GM18519 (cell line): Measurements from ENCODE around the gene SPDYE17.
"Not testable (repeated sequence)": the region's sequence is repeated elsewhere in the genome, so short reads cannot be mapped to it uniquely, and the experiment has no call there.

Experiments used
- ATAC-seq: cut with Tn5 transposase; IDR thresholded peaks from one replicate; pipeline ENCODE4 v1.9.1; 2021; ENCODE audit warnings: mild to moderate bottlenecking, moderate library complexity; ENCODE audit not compliant: unreplicated experiment, low FRiP score

SPDYE17 gene

GRCh38 chr7:76999474-77000107, 32.6 kb downstream of the SPDYE17 start:
- not testable (repeated sequence) for ATAC-seq

GRCh38 chr7:76998764-76999450, 33.3 kb downstream of the SPDYE17 start:
- not testable (repeated sequence) for ATAC-seq

GRCh38 chr7:76998285-76998589, 33.9 kb downstream of the SPDYE17 start:
- no peak for ATAC-seq

GRCh38 chr7:76997381-76998284, 34.5 kb downstream of the SPDYE17 start:
- ATAC-seq: no peak

GRCh38 chr7:76996932-76997331, 35.2 kb downstream of the SPDYE17 start:
- not testable (repeated sequence) for ATAC-seq

GRCh38 chr7:76994286-76994685, 37.9 kb downstream of the SPDYE17 start:
- ATAC-seq: not testable (repeated sequence)

GRCh38 chr7:76993831-76994230, 38.3 kb downstream of the SPDYE17 start:
- not testable (repeated sequence) for ATAC-seq

GRCh38 chr7:76992871-76993270, 39.3 kb downstream of the SPDYE17 start:
- ATAC-seq: not testable (repeated sequence)

- not testable (repeated sequence) for ATAC-seq
These were observed 40.0 kb downstream of the SPDYE17 start for GRCh38 chr7:76992204-76992603.

GRCh38 chr7:76990202-76990601, 42.0 kb downstream of the SPDYE17 start:
- not testable (repeated sequence) for ATAC-seq

- not testable (repeated sequence) for ATAC-seq
These were observed 46.0 kb downstream of the SPDYE17 start for GRCh38 chr7:76985924-76986717.

- ATAC-seq: peak; percentile 97
These were observed 47.4 kb downstream of the SPDYE17 start for GRCh38 chr7:76984784-76985136.

- not testable (repeated sequence) for ATAC-seq
These were observed 48.0 kb downstream of the SPDYE17 start for GRCh38 chr7:76983937-76984783.

- ATAC-seq: not testable (repeated sequence)
These were observed 48.8 kb downstream of the SPDYE17 start for GRCh38 chr7:76983333-76983732.

GRCh38 chr7:76982501-76982900, 49.7 kb downstream of the SPDYE17 start:
- ATAC-seq: not testable (repeated sequence)

GRCh38 chr7:76981187-76981970, 50.8 kb downstream of the SPDYE17 start:
- ATAC-seq: not testable (repeated sequence)

GRCh38 chr7:76980576-76980975, 51.6 kb downstream of the SPDYE17 start:
- ATAC-seq: not testable (repeated sequence)

- not testable (repeated sequence) for ATAC-seq
These were observed 54.3 kb downstream of the SPDYE17 start for GRCh38 chr7:76977761-76978367.
